HEK293 (cell line): ENCODE results near the gene TM4SF5.

Experiments
- HOXA7 ChIP-seq: sonication (generic); formaldehyde crosslinking; IDR thresholded peaks from 2 replicates; pipeline ENCODE4 v1.8.1; 2022; ENCODE audit warnings: missing genetic modification reagents, borderline replicate concordance
- PBX3 ChIP-seq: sonication (generic); formaldehyde crosslinking; IDR thresholded peaks from 2 replicates; pipeline ENCODE4 v1.8.1; 2022; ENCODE audit warnings: mild to moderate bottlenecking, moderate library complexity, missing genetic modification reagents
- YY2 ChIP-seq: fragments of 450-650 bp; formaldehyde crosslinking; IDR thresholded peaks from 2 replicates; pipeline ENCODE4 v1.5.1; 2016; ENCODE audit warnings: missing biosample characterization, missing genetic modification characterization
- ZNF274 ChIP-seq, 2 experiments: fragments of 200-500 bp in 1 of 2; fragments of 450-650 bp in 1 of 2; sonication (Bioruptor generic) in 1 of 2; formaldehyde crosslinking in 1 of 2; IDR thresholded peaks; 2 replicates each; pipeline versions ENCODE4 v1.5.1 to v1.6.1; 2014 to 2016; ENCODE audit warnings: borderline replicate concordance in 1 of 2, inconsistent platforms in 1 of 2, low read length in 1 of 2, missing biosample characterization in 1 of 2, missing genetic modification characterization in 1 of 2
- ZNF707 ChIP-seq: fragments of 450-650 bp; formaldehyde crosslinking; IDR thresholded peaks from 2 replicates; pipeline ENCODE4 v1.5.1; 2016; ENCODE audit warnings: missing biosample characterization, missing genetic modification characterization

- TF ChIP-seq HOXA7 (CRISPR knock-in tag) (no peak), ZNF274 (IDR thresholded peaks at IDR 0.05; ENCODE audit: low read length) (no peak), ZNF274 (tag by site-specific recombination; IDR thresholded peaks at IDR 0.05; ENCODE audit: borderline replicate concordance) (no peak), YY2 (tag by site-specific recombination) (no peak), ZNF707 (tag by site-specific recombination) (no peak), PBX3 (CRISPR knock-in tag) (no peak)
Observed at GRCh38 chr17:4800462-4801196, 28.9 kb downstream of the TM4SF5 start.
